ENCODE measurements around the gene PRIM1.

The PRIM1 gene

DNA sequence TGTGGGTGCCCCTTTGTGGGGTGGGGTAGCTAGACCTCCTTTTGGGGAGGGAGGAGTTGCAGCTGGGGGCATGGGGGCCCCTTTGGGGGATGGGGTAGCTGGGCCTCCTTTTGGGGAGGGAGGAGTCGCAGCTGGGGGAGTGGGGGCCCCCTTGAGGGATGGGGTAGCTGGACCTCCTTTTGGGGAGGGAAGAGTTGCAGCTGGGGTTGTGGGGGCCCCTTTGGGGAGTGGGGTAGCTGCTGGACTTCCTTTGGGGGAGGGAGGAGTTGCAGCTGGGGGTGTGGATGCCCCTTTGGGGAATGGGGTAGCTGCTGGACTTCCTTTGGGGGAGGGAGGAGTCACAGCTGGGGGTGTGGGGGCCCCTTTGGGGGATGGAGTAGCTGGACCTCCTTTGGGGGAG lies 34.0 kb downstream of the PRIM1 start:
- Mint-ChIP-seq H3K36me3 (ENCODE audit: low read depth) (peaks cover 76% of the 10 kb centered on the region), H3K27ac (no peak overlapping the region), H3K27me3 (ENCODE audit: low read depth) (no peaks in the 10 kb centered on the region), H3K4me3 (no peak overlapping the region), H3K9me3 (no peaks in the 10 kb centered on the region), H3K4me1 (peaks cover 77% of the 10 kb centered on the region)
- TF ChIP-seq, protein P1, sequence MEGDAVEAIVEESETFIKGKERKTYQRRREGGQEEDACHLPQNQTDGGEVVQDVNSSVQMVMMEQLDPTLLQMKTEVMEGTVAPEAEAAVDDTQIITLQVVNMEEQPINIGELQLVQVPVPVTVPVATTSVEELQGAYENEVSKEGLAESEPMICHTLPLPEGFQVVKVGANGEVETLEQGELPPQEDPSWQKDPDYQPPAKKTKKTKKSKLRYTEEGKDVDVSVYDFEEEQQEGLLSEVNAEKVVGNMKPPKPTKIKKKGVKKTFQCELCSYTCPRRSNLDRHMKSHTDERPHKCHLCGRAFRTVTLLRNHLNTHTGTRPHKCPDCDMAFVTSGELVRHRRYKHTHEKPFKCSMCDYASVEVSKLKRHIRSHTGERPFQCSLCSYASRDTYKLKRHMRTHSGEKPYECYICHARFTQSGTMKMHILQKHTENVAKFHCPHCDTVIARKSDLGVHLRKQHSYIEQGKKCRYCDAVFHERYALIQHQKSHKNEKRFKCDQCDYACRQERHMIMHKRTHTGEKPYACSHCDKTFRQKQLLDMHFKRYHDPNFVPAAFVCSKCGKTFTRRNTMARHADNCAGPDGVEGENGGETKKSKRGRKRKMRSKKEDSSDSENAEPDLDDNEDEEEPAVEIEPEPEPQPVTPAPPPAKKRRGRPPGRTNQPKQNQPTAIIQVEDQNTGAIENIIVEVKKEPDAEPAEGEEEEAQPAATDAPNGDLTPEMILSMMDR (IDR thresholded peaks at IDR 0.05; ENCODE audit: unreplicated experiment in 3 of 3), result no peak

DNA sequence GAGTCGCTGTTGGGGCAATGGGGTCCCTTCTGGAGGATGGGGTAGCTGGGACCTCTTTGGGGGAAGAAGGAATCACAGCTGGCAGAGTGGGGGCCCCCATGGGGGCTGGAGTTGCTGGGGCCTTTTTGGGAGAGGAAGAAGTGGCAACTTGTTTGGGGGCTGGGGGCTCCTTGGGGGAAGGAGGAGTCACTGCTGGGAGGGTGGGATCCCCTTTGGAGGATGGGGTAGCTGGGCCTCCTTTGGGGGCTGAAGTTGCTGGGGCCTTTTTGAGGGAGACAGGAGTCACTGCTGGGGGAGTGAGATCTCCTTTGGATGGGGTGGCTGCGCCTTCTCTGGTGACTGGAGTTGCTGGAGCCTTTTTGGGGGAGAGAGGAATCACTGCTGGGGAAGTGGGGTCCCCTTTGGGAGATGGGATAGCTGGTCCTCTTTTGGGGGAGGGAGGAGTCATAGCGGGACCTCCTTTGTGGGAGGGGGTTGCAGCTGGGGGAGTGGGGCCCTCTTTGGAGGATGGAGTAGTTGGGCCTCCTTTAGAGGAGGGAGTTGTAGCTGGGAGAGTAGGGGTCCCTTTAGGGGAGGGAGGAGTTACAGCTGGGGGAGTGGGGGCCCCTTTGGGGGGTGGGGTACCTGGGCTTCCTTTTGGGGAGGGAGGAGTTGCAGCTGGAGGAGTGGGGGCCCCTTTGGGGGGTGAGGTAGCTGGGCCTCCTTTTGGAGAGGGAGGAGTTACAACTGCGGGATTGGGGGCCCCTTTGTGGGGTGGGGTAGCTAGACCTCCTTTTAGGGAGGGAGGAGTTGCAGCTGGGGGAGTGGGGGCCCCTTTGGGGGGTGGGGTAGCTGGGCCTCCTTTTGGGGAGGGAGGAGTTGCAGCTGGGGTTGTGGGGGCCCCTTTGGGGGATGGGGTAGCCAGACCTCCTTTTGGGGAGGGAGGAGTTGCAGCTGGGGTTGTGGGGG lies 34.9 kb downstream of the PRIM1 start:
- H3K27ac Mint-ChIP-seq, result peak overlapping the region; percentile 74 to 87 (median 77)
- peaks cover 68% of the 10 kb centered on the region for H3K4me1 Mint-ChIP-seq
- H3K9me3 Mint-ChIP-seq, result no peaks in the 10 kb centered on the region
- H3K27me3 Mint-ChIP-seq (ENCODE audit: low read depth), result no peaks in the 10 kb centered on the region
- peaks cover 79% of the 10 kb centered on the region for H3K36me3 Mint-ChIP-seq (ENCODE audit: low read depth)
- TF ChIP-seq, protein P1 (IDR thresholded peaks at IDR 0.05; ENCODE audit: unreplicated experiment in 3 of 3), result no peak
- peak overlapping the region in 1 of 3 experiments; percentile 29 for H3K4me3 Mint-ChIP-seq

DNA sequence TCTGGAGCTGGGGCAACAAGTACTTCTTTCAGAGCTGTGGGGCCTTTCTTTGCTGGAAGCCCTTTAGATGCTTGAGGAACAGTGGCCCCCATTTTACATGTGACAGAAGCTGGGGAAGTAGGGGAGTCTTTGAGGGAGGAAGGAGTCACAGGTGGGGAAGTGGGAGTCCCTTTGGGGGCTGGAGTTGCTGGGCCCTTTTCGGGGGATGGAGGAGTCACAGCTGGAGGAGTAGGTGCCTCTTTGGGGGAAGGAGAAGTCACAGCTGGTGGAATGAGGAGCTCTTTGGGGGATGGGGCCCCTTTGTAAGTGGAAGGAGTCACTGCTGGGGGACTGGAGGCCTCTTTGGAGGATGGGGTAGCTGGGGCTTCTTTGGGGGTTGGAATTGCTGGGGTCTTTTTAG lies 35.7 kb downstream of the PRIM1 start:
- H3K27ac Mint-ChIP-seq, result peak overlapping the region; percentile 74 to 87 (median 77)
- H3K4me1 Mint-ChIP-seq, result peaks cover 61% of the 10 kb centered on the region
- TF ChIP-seq, protein P1 (IDR thresholded peaks at IDR 0.05; ENCODE audit: unreplicated experiment in 3 of 3), result no peak

DNA sequence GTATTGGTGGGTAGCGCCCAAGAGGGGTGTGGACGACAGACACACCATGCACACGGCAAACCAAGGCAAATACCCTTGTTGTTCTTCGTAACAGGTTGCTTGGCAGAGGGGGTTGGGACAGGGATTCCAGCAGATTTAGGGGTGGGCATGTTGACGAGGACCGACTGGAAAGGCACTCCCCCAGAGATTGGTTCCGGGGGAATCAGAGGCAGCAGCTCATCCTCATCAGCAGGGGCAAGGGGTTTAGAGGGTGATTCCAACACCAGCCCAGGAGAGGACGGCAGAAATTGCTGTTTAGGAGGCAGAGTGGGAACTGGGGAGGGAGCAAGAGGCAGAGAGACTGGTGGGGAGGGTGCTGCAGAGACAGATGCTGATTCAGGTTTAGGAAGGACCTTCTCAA lies 36.3 kb downstream of the PRIM1 start:
- H3K4me3 Mint-ChIP-seq, result peak overlapping the region in 1 of 3 experiments; percentile 31
- H3K27ac Mint-ChIP-seq, result peak overlapping the region; percentile 74 to 87 (median 77)
- H3K36me3 Mint-ChIP-seq (ENCODE audit: low read depth), result peaks cover 77% of the 10 kb centered on the region
- peaks cover 54% of the 10 kb centered on the region for H3K4me1 Mint-ChIP-seq
- H3K9me3 Mint-ChIP-seq, result no peaks in the 10 kb centered on the region
- H3K27me3 Mint-ChIP-seq (ENCODE audit: low read depth), result no peaks in the 10 kb centered on the region
- TF ChIP-seq, protein P1 (IDR thresholded peaks at IDR 0.05; ENCODE audit: unreplicated experiment in 3 of 3), result no peak

More for the DNA sequence above, 35.7 kb downstream of the PRIM1 start:
- Mint-ChIP-seq H3K9me3 (no peaks in the 10 kb centered on the region), H3K36me3 (ENCODE audit: low read depth) (peaks cover 77% of the 10 kb centered on the region), H3K27me3 (ENCODE audit: low read depth) (no peaks in the 10 kb centered on the region), H3K4me3 (peak overlapping the region in 2 of 3 experiments; percentile 31 to 33)

DNA sequence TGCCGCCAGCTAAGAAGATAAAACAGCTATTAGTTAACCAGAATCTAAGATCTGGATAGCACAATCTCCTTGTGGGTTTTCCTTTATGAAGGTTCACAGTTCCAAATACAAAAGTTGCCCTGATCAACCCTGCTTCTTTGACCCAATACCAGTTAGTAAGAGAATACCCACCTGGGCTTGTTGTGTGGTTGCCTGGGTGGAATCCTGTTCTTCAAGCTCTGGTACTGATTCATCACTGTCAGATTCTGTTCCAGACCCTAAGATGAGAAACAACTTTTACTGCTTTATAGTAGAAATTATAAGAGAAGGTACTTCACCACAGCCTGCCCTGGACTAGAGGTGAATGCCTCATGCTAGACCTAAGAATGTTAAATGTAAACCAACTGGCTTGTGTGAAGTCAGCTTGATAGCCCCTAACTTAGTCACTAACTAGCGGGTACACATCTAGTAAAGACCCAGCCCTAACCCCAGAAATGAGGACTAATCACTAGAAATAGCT lies 37.6 kb downstream of the PRIM1 start:
- H3K36me3 Mint-ChIP-seq (ENCODE audit: low read depth), result peaks cover 65% of the 10 kb centered on the region

More for the DNA sequence above, 37.6 kb downstream of the PRIM1 start:
- Mint-ChIP-seq H3K4me3 (no peak overlapping the region), H3K4me1 (peaks cover 41% of the 10 kb centered on the region), H3K27ac (peak overlapping the region in 2 of 3 experiments; percentile 51 to 87), H3K9me3 (no peaks in the 10 kb centered on the region), H3K27me3 (ENCODE audit: low read depth) (no peaks in the 10 kb centered on the region)
- TF ChIP-seq, protein P1 (IDR thresholded peaks at IDR 0.05; ENCODE audit: unreplicated experiment in 3 of 3), result no peak
